ENCODE data around the gene MYNN.

Gene MYNN

DNA sequence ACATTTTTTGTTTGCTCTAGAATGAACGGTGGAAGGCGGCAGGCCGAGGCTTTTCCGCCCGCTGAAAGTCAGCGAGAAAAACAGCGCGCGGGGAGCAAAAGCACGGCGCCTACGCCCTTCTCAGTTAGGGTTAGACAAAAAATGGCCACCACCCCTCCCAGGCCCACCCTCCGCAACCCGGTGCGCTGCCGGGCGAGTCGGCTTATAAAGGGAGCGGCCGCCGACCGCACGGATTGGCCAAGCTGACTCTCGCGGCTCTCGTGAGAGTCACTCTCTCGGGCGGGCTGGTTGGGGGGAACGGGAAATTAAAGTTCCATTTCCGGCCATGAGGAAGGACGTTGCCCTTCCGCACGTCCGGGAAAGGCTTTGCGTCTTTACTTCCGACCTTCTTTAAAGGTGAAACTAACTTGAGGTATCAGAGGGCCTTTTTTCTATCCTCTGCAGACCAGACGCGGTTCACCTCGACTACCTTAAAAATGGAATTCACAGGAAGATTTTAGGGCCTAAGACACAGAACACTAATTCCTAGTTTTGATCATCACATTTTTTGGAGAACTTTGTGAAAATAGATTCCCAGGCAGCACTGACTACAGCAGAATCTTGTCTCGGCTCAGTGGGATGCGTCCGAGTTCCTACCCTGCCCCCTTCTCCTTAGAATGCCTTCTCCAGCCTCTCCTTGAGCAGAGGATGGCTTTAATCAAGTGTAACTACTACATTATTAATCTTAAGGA, 8.1 kb upstream of the MYNN start, which contains the start of gene TERC:
Gene TERC (minus strand): TSS at position 179 of the 731 bp plus-strand sequence.
- no peaks in the 10 kb centered on the region for H3K36me3 Mint-ChIP-seq
- no peaks in the 10 kb centered on the region for H3K9me3 Mint-ChIP-seq (ENCODE audit: low read depth)
- H3K27ac Mint-ChIP-seq = peak within 1 kb of the TSS; percentile 97
- H3K4me1 Mint-ChIP-seq (ENCODE audit: low read depth) = peaks cover 27% of the 10 kb centered on the region
- H3K4me3 Mint-ChIP-seq = peak within 1 kb of the TSS; percentile 97
- no peaks in the 10 kb centered on the region for H3K27me3 Mint-ChIP-seq

DNA sequence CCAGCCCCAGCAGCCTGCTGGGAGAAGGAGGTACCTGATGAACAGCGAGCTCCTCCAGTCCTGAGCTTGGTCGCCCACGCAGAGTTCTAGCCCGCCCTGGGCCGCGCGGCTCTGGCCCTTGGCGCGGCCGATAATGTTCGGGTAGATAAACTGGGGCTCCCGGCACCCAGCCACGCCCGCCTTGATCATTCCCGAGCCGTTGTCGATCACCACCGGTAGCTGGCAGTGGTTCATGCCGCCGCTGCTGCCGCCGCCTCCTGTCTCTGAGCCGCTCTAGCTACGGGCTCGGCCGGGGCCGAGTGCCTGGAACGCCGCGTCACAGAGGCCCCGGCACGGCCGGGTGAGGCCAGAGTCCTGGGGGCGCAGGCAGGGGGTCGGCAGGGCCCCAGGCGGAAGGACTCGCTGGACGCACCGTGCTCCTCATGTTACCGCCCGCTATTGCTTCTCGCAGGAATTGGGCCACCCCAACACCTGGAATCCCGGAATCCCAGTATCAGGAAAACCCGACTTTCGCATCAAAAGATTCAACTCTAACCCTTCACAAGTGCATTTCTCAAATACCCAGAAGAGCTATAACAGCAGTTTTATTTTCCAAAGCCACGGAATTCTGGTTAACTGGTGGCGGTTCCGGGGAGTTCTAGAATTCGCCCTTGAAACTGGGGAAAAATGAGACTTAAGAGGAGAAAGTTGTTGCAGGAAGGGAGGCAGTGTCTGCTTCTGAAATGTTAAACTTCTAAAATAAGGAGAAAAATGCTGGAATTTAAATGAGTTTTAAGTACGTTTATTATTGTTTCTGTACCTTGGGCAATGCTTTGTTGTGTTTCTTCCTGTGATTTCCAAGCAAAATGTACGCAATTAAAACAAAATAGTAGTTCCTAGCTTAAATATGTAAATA, 3.7 kb upstream of the MYNN start, which contains the start of gene ACTRT3:
Gene ACTRT3 (minus strand): TSS at position 275 of the 895 bp plus-strand sequence. CDS start 41 bp downstream, at position 234.
- H3K9me3 Mint-ChIP-seq (ENCODE audit: low read depth) = no peaks in the 10 kb centered on the region
- H3K27ac Mint-ChIP-seq = peak within 1 kb of the TSS; percentile 86
- H3K36me3 Mint-ChIP-seq = peaks cover 3% of the 10 kb centered on the region
- H3K4me1 Mint-ChIP-seq (ENCODE audit: low read depth) = peaks cover 24% of the 10 kb centered on the region
- H3K4me3 Mint-ChIP-seq = peak within 1 kb of the TSS; percentile 91
- H3K27me3 Mint-ChIP-seq = no peaks in the 10 kb centered on the region

DNA sequence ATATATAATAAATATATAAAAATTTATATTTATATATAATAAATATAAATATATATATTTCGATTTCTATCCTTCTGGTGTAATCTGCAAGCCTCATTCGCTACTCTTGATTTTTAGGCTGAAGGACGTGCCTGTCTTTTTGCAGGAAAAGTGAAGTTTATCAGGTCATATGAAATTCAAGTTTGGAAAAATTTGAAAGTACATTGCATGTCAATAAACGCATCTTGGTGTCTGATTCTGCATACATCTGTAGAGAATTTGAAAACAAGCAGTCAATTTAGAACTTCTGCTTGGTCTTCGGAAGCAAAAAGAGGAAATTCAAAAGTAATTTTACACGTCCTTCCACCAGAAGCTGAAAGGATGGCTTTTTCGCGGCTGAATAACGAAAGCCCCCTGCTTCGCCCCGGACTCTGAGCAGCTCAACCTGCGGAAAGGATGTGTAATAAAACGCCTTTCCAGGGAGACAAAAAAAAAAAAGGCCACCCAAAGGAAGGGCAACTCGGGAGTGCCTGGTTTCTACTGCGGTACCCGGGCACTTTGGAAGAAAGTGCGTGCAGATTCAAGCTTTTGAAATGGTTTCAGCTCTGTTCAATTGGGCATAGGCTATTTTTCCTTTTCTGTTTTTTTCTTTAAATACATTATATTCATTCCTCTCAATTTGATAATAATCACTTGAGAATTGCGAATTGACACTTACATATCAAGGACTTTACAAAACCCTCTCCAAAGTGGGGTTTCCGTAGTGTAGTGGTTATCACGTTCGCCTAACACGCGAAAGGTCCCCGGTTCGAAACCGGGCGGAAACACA, 1.5 kb upstream of the MYNN start:
- Mint-ChIP-seq H3K4me1 (ENCODE audit: low read depth) (peaks cover 32% of the 10 kb centered on the region), H3K9me3 (ENCODE audit: low read depth) (no peaks in the 10 kb centered on the region), H3K4me3 (peak overlapping the region; percentile 100), H3K36me3 (peaks cover 3% of the 10 kb centered on the region), H3K27me3 (no peaks in the 10 kb centered on the region), H3K27ac (peak overlapping the region; percentile 100)

DNA sequence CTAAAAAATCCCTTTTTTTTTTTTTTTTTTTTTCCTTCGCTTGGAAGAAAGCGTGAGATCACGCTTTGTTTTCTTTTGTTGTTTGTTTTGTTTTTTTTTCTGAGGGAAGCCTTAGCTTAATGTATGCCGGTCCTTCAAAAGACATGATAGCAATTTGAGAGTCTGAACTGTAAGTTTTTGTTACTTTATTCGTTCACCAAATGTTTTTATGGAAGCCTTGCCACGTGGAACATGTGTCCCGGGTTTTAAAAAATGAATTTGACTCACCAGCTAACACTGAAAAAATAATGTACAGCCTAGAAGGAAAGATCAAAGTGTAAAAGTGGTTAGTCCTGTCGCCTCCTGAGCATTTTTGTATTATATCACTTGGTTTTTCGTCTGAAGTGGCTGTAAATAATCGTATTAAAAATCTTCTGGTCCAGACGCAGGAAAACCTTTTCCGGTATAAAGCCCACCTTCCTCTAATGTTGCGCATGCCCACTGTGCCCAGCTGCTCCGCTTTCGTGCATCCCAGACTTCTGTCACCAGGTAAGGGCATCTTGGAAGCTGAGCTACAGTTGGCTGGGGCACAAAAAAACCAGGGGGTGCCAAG, 795 bp upstream of the MYNN start:
- Mint-ChIP-seq H3K36me3 (peaks cover 6% of the 10 kb centered on the region), H3K4me1 (ENCODE audit: low read depth) (peaks cover 38% of the 10 kb centered on the region), H3K27me3 (no peaks in the 10 kb centered on the region), H3K27ac (peak overlapping the region; percentile 100), H3K9me3 (ENCODE audit: low read depth) (no peaks in the 10 kb centered on the region), H3K4me3 (peak overlapping the region; percentile 100)

DNA sequence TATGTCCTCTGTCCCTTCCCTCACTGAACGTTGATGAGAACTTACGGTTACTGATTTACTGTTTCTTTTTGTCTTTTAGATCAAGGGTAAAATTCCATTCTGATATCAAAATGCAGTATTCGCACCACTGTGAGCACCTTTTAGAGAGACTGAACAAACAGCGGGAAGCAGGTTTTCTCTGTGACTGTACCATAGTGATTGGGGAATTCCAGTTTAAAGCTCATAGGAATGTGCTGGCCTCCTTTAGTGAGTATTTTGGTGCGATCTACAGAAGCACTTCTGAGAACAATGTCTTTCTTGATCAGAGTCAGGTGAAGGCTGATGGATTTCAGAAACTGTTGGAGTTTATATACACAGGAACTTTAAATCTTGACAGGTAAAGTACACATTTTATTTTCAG, 990 bp downstream of the MYNN start:
- peak overlapping the region; percentile 100 for H3K4me3 Mint-ChIP-seq
- H3K27me3 Mint-ChIP-seq = no peaks in the 10 kb centered on the region
- H3K4me1 Mint-ChIP-seq (ENCODE audit: low read depth) = peaks cover 50% of the 10 kb centered on the region
- H3K36me3 Mint-ChIP-seq = peaks cover 13% of the 10 kb centered on the region
- H3K27ac Mint-ChIP-seq = peak overlapping the region; percentile 100
- H3K9me3 Mint-ChIP-seq (ENCODE audit: low read depth) = no peaks in the 10 kb centered on the region

DNA sequence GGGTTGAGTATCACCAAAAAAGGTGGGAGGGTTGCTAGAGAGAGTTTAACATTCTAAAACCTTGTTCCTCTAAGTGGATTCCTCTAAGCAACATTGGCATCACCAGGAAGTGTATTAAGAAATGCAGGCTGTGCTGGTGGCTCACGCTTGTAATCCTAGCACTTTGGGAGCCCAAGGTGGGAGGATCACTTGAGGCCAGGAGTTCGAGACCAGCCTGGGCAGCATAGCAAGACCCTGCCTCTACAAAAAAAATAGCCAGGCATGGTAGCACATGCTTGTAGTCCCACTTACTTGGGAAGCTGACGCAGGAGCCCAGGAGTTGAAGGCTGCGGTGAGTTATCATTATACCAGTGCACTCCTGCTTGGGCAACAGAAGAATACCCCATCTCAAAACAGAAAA, 4.6 kb downstream of the MYNN start:
- Mint-ChIP-seq H3K27me3 (no peaks in the 10 kb centered on the region), H3K4me3 (no peak overlapping the region), H3K27ac (peak overlapping the region; percentile 12), H3K9me3 (ENCODE audit: low read depth) (no peaks in the 10 kb centered on the region), H3K4me1 (ENCODE audit: low read depth) (peaks cover 62% of the 10 kb centered on the region), H3K36me3 (peaks cover 23% of the 10 kb centered on the region)

DNA sequence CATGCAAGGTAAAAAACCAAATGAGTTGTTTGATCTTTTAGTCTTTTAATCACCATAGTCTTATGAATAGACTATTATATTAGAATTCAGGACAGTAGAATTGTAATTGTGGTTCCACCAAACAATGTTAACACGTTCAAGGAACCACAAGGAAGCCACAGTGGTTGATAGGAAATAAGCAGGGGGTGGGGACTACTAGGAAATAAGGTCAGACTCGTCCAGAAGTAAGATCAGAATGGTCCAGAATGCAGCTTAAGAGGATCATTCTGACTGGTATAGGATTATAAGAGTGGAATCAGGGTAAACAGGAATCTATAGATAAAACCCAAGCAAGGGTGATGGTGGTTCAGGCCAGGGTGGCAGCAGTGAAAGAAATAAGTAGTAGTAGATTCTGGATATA, 7.5 kb downstream of the MYNN start:
- Mint-ChIP-seq H3K9me3 (ENCODE audit: low read depth) (no peaks in the 10 kb centered on the region), H3K36me3 (peaks cover 20% of the 10 kb centered on the region), H3K27ac (no peak overlapping the region), H3K27me3 (no peaks in the 10 kb centered on the region), H3K4me1 (ENCODE audit: low read depth) (peaks cover 44% of the 10 kb centered on the region), H3K4me3 (no peak overlapping the region)

DNA sequence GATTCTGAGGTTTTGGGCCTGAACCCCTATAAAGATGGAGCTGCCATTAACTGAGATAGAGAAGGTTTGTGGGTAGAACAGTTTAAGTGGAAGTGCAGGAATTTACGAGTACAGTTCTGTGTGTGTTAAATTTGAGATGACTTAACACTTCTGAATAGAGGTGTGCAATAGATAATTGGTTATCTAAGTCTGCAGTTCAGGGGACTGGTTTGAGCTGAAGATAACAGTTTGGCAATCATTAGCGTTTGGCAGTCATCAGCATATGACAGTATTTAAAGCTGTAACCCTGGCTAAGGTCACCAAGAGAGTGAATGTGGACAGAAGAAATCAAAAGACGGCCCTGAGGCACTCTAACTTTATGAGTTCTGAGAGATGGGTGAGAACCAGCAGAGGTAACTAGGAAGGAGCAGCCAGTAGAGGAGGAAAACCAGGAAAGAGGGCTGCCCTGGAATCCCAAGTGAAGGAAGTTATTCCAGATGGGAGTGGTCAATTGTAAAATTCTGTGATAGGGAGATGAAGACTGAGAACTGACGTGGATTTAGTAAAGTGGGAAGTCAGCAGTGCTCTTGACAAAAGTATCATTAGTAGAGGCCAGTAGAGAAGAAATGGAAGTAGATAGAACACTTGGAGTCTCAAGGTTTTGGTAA, 8.1 kb downstream of the MYNN start:
- Mint-ChIP-seq H3K9me3 (ENCODE audit: low read depth) (no peaks in the 10 kb centered on the region), H3K36me3 (peaks cover 24% of the 10 kb centered on the region), H3K27me3 (no peaks in the 10 kb centered on the region), H3K4me1 (ENCODE audit: low read depth) (peaks cover 39% of the 10 kb centered on the region), H3K27ac (no peak overlapping the region), H3K4me3 (no peak overlapping the region)

DNA sequence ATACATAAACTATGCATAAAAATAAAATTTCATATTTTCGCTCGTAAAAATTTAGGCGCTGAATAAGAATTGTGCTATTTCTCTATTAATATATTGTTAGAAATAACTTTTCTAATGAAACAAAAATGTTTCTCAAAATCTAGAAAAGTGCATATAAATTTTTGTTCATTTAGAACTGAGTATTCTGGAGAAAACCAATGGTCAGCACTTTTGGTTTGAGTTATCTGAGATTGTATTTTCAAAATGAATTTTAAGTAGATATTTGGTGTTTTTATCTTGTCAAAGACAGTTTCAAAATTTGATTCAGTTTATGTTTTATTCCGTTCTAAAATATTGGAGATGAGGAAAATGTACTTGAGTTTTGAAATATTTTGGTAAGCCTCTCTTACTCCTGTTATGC, 13.9 kb downstream of the MYNN start:
- Mint-ChIP-seq H3K27me3 (no peaks in the 10 kb centered on the region), H3K27ac (no peak overlapping the region), H3K36me3 (peaks cover 8% of the 10 kb centered on the region), H3K9me3 (ENCODE audit: low read depth) (no peaks in the 10 kb centered on the region), H3K4me1 (ENCODE audit: low read depth) (peaks cover 5% of the 10 kb centered on the region), H3K4me3 (no peak overlapping the region)

DNA sequence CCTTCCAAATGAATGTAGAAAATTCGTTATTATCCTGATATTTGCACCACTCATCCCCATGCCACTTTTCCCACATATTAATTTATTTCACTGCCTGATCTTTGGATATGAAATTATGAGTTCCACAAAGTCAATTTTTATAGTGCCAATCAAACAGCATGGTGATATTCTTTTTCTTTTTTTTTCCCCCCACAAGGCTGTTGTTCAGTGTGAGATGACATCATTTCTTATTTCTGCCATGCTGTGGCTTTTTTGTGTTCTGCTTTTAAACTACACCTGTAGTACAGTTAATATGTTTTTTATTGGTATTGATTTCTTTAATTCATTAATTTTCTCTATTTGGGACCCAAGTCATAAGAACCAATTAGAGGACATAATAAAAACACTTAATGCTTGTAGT, 14.6 kb downstream of the MYNN start:
- Mint-ChIP-seq H3K9me3 (ENCODE audit: low read depth) (no peaks in the 10 kb centered on the region), H3K27me3 (no peaks in the 10 kb centered on the region), H3K4me3 (no peak overlapping the region), H3K4me1 (ENCODE audit: low read depth) (peaks cover 5% of the 10 kb centered on the region), H3K27ac (no peak overlapping the region), H3K36me3 (peaks cover 11% of the 10 kb centered on the region)

DNA sequence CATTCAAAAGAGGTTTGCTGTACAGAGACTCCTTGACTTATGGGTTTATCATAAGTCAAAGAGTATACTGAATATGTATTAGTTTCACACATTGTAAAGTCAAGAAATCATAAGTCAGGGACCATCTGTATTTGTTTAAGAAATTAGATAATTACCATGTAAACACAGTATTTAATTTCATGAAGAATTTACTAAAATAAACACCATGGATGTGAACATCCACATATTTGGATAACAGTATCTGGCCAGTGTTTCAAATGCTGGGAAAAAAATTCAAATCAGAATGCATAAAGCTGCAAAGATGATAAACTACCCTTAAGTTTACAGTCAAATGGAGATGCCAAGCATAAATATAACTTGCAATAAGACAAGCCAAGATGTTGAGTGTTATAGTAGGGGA, 17.0 kb downstream of the MYNN start:
- H3K9me3 Mint-ChIP-seq (ENCODE audit: low read depth) = no peaks in the 10 kb centered on the region
- peaks cover 5% of the 10 kb centered on the region for H3K4me1 Mint-ChIP-seq (ENCODE audit: low read depth)
- H3K4me3 Mint-ChIP-seq = no peak overlapping the region
- H3K27me3 Mint-ChIP-seq = no peaks in the 10 kb centered on the region
- H3K36me3 Mint-ChIP-seq = peaks cover 11% of the 10 kb centered on the region
- H3K27ac Mint-ChIP-seq = no peak overlapping the region

DNA sequence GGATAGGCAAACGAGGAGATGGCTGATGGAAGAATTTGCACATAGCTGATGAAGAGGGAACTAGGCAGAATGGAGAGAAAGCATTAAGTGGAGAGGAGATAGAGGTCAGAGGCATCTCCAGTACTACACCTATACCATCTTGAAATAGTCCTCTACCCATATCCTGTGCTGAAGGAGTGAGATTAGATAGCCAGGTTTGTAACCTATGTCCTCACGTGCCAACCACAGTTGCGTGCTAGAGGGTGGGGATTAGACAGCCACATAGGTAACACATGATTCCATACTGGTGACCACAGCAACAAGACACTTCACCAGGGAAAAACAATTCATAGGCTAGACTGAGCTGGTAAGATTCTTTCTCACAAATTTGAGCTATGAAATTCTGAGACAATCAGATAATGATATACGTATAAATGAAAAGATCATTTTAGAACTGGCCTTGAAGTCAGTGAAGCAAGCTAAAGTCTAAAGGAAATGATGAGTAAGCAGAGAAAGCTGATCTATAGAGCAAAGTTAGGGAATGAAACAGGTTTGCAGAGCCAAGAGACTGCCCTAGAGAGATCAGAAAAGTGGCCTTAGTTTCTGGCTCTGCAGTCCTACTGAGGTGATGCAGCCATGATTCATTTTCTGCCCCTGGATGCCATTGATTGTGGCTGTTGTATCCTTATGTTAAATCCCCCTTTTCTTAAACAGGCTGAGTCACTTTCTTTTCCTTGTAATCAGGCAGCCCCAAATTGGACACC, 17.7 kb downstream of the MYNN start:
- Mint-ChIP-seq H3K36me3 (peaks cover 10% of the 10 kb centered on the region), H3K27ac (no peak overlapping the region), H3K4me3 (no peak overlapping the region), H3K27me3 (no peaks in the 10 kb centered on the region), H3K9me3 (ENCODE audit: low read depth) (no peaks in the 10 kb centered on the region), H3K4me1 (ENCODE audit: low read depth) (peaks cover 5% of the 10 kb centered on the region)

DNA sequence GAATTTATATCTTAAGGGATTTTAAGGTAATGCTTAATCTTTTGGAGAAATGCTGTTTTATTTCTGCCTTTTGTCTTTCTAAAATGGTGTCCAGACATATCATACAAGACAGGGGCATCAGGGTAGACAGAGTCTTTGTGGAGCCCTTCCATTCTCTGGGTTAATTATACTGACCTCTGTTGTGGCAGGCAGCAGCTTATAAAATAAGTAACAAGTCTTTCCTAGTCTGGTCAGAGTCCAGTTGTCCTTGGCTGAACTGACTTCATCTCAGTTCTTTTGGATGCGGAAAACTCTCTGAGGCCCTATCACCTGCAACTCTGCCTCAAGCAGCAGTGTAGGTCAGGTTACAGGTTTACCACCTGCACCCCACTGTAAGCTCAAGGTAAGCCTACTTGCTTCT, 19.2 kb downstream of the MYNN start:
- no peak overlapping the region for H3K4me3 Mint-ChIP-seq

More for the DNA sequence above, 19.2 kb downstream of the MYNN start:
- Mint-ChIP-seq H3K27ac (peak overlapping the region; percentile 11), H3K36me3 (peaks cover 7% of the 10 kb centered on the region), H3K4me1 (ENCODE audit: low read depth) (peaks cover 5% of the 10 kb centered on the region), H3K9me3 (ENCODE audit: low read depth) (no peaks in the 10 kb centered on the region), H3K27me3 (no peaks in the 10 kb centered on the region)
